GM21529 (cell line): ENCODE results near the gene UBD.

Experiments
- ATAC-seq: cut with Tn5 transposase; IDR thresholded peaks from one replicate; pipeline ENCODE4 v1.9.1; 2021; ENCODE audit not compliant: unreplicated experiment

The UBD gene

DNA sequence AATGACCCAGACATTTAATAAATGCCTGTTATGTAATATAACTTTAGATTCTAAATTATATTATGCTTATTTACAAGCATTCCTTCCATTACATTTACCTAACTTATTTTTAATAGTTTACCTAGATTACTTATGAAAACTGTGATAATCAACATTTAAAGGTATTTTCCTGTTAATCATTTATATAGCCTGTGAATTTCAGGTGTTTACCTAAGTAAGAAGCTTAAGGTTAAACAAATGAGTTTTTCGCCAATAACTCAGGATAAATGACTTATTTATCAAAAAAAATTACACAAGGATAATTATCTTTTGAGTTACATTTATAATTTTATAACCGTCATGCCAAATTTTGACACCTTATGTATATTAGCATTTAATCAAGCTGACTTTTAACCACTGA is 35.5 kb downstream of the UBD start:
- ATAC-seq: no peak

DNA sequence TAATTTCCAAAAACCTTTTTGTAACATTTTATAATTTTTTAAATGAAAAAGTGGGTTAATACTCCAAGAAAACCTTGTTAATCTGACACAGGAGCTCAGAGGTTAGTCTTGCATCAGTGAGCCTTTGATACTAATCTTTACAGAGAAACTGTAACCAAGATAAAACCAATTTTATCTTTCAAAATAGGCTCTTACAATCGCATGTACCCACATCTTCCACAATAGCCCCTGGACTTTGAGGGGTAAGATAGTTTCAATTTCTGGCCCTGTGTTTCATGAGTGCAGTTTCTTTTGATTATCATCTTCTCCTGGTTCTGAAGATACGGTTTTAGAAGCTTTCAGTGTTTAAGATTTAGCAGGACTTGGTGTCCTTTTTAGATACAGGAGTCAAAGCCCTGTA is 37.3 kb downstream of the UBD start:
- no peak for ATAC-seq

DNA sequence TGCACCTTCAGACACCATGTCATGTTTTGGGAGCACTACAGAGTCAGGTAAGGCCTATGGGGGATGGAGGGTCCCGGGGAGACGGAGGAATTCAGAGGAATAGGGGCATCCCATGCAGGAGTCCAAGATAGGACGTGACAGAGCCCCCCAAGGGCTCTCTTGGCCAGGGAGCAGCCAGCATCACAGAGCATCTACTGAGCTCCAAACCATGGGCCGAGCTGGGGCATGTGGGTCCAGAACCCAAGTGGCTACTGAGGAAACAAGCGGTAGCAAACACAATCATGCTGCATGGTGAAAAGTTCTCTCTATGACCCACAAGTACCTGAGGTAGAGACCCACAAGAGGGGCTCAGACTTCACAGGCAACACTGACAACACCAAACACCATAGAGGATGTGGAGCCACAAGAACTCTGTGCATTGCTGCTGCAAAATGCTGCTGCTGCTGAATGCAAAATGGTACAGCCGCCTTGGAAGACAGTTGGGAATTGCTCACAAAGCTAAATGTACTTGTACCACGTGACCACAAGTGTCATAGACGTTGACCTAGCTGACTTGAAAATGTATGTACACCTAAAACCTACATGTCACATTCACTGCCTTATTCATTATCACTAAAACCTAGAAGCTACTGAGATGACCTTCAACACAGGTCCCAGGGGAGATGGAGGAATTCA is 38.4 kb downstream of the UBD start:
- no peak for ATAC-seq

DNA sequence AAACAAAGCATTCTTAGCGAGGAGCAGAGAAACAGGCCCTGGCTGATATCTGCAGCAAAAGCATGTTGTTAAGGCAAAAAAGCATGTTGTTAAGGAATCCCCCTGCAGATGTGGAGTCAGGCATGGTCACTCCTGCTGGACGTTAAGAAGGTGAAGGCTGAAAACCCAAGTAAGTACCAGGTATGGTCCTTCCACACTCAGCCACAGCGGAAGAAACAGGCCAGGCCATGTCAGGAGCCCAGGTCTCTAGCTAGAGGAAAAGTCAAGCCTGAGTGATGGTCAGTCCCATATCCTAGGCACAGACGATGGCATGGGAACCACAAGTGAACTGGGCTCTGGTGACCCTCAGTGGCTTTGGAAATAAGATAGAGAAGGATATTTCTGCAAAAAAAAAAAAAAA is 39.3 kb downstream of the UBD start:
- ATAC-seq: no peak

DNA sequence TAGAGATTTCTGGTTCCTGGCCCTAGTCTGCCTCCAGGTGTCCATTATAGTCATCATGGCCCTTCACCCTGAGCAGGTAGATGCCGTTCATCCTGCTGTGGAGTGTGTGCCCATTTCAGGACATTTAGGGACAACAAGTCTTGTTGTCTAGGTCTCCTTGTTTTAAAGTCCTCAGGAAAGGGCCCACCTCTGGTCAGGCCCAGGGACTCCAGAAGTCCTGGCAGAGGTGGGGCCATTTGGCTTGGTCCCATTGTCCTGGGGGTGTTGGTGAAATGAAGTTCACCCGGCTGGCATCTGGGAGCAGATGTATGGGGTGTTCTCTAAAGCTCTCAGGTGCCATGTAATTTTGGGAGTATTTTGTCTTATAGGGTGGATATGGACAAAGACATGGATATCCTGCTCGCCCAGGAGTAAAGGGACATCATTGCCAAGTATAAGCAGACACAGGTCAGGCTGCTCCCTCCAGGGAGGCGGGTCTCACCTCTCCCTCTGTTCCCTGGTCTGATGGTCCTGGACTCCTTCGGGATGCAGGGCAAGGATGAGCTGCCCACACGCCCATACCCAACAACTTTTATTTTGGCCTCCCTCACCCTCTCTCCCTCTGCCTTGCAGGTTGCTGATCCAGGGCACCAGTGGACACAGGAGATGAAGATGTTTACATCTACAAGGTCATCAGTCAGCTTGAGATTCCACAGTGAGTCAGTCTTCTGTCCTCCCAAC is 40.1 kb downstream of the UBD start:
- no peak for ATAC-seq

DNA sequence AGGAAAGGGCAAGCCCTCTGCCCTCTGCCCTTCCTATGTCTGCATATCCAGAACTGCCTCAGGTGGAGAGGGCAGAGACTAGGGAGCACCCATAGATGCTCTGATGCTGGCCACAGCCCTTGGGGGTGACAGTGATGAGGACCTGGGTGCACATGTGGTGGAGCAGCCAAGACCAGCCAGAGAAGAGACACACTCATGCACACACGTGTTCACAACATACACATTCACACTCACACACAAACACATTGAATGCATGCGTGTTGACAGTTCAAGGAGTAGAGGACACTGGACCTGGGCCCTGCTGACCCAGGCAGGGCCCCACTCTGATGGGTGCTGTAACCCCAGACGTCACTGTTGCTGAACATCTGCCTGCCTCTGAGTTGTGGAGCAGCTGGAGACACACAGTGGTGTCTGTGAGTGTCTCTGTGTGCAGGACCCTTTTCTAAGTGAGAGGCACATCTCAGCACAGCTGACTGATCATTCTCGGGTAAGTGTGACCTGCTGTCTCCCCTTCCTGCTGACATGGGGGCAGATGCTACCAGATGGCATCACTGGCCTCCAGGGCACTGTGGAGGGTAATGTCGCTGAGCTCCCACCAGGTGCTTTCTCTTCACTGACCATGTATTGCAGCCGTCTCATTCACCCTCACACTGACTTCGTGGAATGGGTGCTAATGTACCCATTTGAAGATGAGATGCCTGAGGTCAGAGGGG is 41.6 kb downstream of the UBD start:
- no peak for ATAC-seq

DNA sequence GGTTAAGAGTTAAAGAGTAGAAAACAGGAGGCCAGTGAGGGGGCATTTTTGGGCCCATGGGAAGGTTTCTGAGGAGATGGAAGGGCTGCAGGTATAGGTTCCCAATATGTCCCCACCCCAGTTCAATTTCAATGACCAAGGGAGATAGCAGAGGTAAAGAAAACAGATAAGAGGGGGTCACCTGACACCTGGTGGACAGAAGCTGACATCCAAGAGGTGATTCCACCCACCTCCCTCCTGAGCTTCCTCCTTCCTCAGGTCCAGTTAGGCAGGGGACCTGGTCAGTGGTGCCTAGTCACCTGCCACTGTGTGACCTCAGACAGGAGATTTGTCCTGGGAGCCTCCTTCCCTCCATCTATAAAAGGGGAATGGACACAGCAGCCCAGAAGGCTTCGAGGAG is 42.3 kb downstream of the UBD start:
- ATAC-seq: no peak

DNA sequence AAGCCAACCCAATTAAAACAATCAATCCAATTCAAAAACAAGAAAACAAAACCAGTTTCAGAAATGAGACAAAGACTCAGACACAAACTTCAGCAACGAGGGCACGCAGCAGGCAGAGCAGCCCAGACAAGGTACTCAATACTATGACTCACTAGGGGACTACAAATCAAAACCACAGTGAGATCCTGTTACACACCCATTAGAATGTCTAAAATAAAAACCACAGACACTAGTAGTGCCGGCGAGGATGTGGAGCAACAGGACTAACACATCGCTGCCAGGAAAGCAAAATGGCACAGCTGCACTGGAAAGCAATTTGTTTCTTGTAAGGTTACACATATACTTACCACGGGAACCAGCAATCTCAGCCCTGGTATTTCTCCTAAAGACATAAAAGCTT is 43.4 kb downstream of the UBD start:
- no peak for ATAC-seq

DNA sequence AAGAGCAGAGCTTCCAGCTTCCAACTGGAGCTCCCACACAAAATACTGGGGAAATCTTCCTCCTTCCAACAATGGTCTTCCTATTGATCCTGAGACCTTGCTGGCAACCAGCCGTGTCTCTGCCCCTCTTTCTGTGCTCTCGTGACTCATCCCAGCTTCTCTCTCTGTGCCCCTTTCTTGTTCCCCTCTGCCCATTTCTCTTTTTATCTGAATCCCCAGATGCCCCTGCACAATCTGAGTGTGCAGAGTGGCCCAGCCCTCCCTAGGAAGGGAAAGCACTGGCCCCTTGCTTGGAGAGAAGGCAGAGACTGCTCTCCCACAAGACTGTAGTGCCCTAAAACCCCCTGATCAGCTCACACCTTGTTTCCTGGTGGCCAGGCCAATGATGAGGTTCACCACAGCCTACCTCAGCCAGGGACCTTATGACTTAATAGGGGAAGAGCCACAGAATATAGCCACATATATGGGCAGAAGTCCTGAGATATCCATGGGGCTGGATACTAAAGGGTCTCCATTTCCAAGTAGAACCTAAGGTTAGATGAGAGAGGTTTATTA is 48.7 kb downstream of the UBD start:
- no peak for ATAC-seq

DNA sequence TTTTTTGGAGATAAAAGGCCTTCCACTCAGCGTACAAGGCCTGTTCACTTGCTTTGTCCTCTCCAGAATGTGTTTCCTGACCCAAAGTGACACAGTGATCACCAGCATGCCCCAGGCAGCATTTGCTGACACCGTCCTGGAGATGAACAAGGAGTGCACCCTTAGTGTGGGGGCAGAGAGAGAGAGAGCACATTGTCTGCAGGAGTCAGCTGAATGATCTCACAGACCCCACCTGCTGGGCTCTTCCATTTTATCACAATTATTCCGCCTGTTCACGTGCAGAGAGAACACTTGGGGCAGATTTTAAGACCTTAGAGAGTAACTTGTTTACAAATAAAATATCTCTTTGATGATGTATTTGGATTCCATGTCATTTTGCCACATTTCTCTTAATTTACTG is 49.3 kb downstream of the UBD start:
- no peak for ATAC-seq

DNA sequence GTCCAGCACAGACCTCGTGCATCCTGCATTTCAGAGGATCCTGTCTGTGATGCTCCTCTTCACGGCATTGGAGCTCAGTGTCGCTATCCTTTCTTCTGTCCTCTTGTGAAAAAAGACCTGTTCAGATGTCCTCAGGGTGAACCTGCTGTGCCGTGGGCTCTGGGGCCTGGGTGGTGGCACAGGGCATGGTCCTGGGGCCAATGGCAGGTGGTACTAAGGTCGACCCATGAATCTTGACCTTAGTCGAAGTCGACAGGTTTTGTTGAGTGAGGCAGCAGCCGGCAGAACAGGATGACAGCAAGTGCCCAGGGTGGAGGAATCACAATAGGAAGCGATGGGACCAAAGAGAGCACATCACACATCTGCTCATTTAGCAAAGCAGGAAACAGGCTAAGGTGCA is 49.8 kb downstream of the UBD start:
- ATAC-seq: no peak

DNA sequence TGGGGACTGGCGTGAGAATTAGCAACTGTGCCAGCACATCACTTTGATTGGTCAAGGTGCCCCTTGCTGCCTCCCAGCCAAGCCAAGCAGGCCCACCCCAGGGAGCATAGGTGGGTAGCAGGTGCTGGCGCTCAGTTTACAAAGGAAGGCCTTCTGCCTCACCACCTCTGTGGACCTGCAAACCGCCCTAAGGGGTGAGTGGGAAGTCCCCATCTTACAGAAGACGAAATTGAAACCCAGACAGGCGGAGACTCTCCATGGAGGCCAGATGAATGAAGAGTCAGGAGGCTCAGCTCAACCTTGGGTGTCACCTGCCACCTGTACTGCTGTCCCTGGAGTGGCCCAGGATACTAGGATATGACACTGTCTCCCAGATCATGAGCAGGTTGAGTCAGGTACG is 50.3 kb downstream of the UBD start:
- peak; percentile 82 for ATAC-seq

DNA sequence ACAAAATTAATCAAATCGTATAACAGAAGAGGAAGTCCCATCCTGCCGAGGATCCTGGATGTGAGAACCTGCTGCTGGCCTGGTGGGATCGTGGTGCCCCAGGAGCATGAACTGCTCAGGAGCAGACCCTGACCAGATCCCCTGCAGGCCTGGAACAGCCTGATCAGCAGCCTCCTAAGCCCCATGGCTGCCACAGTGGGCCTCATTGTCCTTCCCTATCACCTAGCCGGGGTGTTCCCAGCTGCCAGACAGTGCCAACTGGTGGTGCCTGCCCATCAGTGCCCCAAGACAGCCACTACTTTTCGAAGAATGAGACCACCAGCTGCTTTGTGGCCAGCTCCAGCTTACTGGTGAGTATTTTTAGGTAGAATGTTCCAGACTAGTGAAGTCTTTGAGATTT is 52.2 kb downstream of the UBD start:
- no peak for ATAC-seq

DNA sequence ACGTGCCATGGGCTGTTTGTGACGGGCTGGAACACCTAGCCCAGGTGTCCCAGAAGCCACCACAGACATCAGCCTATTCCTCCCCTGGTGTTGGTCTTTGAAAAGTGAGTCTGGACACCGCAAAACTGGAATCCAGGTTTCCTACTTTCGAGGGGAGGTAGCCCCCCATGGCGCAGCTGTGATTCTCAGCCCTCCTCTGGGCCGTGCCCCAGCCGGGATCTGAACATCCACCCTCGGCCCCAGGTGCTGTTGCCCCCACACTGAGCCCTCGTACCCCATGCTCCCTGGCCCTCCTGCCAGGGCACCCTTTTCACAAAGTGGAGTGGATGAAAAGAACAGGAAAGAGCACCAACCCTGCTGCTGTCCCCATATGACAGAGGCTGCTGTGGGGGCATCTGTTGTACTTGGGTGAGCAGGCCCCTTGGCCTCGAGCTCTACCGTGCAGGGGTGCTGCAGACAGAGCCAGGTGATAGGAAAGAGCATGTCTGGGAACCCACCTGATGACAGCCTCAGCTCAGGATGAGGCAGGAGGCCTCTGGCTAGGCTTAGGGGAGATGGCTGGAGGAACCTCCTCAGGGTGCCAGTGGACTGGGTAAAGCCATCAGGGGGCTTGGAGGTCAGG is 53.0 kb downstream of the UBD start:
- ATAC-seq: no peak

DNA sequence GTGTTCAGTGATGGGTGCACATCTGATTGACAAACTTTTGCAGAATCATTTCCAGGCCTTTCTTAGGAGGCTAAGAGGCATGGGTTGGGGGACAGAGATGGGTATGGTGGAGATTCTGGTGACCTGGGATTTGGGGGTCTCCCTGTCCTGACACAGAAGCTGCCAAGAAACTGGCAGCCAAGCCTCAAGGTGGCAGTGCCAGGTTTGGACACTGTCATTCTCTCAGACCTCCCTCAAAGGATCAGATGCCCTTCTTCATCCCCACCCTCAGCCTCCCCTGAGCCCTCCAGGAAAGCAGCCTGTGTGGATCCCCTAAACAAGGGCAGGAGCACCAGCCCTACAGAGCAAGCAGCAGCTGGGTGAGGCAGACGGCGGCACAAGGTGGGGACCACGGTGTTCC is 53.7 kb downstream of the UBD start:
- ATAC-seq: no peak
